Fibroblast of lung (primary cell): ENCODE data around the gene SON. TPM values are rescaled to one million over a fixed set of nuclear protein-coding genes. Genes with fewer than 3 reads are reported as not detected.
A peak's percentile ranks its signal among the peaks of the same experiment; 100 is the strongest.
"Not testable (repeated sequence)": the region's sequence is repeated elsewhere in the genome, so short reads cannot be mapped to it uniquely, and the experiment has no call there.

Experiments
- DNase-seq, 2 donors: peaks; one replicate each; pipeline versions ENCODE4 v3.0.0 to v3.0.0-alpha.2; 2010; ENCODE audit warnings: low read depth in 2 of 2
- H2AFZ ChIP-seq: 2 replicates; pipeline ENCODE4 v1.5.1; 2012; ENCODE audit warnings: low read length, control low read depth, inconsistent platforms
- H3K27ac ChIP-seq: 2 replicates; pipeline ENCODE4 v1.5.1; 2011; ENCODE audit warnings: low read length, control low read depth; ENCODE audit not compliant: insufficient read depth
- H3K27me3 ChIP-seq: 2 replicates; pipeline ENCODE4 v1.5.1; 2011; ENCODE audit warnings: mild to moderate bottlenecking, low read length; ENCODE audit not compliant: control insufficient read depth, insufficient read depth
- H3K36me3 ChIP-seq: 2 replicates; pipeline ENCODE4 v1.5.1; 2011; ENCODE audit warnings: low read length; ENCODE audit not compliant: control insufficient read depth, insufficient read depth
- H3K4me1 ChIP-seq: 2 replicates; pipeline ENCODE4 v1.5.1; 2011; ENCODE audit warnings: low read length; ENCODE audit not compliant: control insufficient read depth, insufficient read depth; ENCODE audit errors: extremely low read depth
- H3K4me2 ChIP-seq: 2 replicates; pipeline ENCODE4 v1.5.1; 2011; ENCODE audit warnings: low read length, control low read depth; ENCODE audit not compliant: insufficient read depth; ENCODE audit errors: extremely low read depth
- H3K4me3 ChIP-seq, 4 experiments: fragments of 200-600 bp in 1 of 4; sonication (generic) in 1 of 4; replicated peaks in 1 of 4; 2 replicates each; pipeline ENCODE4 v1.5.1; 2011 to 2016; ENCODE audit warnings: low read length in 4 of 4, low read depth in 3 of 4, mild to moderate bottlenecking in 3 of 4, control low read depth in 2 of 4, inconsistent platforms in 1 of 4, mixed read lengths in 1 of 4; ENCODE audit not compliant: insufficient read depth in 1 of 4; ENCODE audit errors: control extremely low read depth in 1 of 4
- H3K79me2 ChIP-seq: 2 replicates; pipeline ENCODE4 v1.5.1; 2012; ENCODE audit warnings: mild to moderate bottlenecking, low read length, inconsistent platforms; ENCODE audit not compliant: control insufficient read depth, insufficient read depth
- H3K9ac ChIP-seq: 2 replicates; pipeline ENCODE4 v1.5.1; 2011; ENCODE audit warnings: mild to moderate bottlenecking, low read length, control low read depth; ENCODE audit not compliant: insufficient read depth
- H3K9me3 ChIP-seq: 2 replicates; pipeline ENCODE4 v1.5.1; 2012; ENCODE audit warnings: low read depth, low read length; ENCODE audit not compliant: control insufficient read depth, insufficient read depth
- H4K20me1 ChIP-seq: 2 replicates; pipeline ENCODE4 v1.5.1; 2011; ENCODE audit warnings: low read length; ENCODE audit not compliant: control insufficient read depth, insufficient read depth; ENCODE audit errors: extremely low read depth
- EZH2 ChIP-seq: IDR thresholded peaks from 2 replicates; pipeline ENCODE4 v1.5.1; 2012; ENCODE audit warnings: low read length, control low read depth, mild to moderate bottlenecking; ENCODE audit errors: missing control alignments
- polyA plus RNA-seq, 2 donors: library from polyadenylated mRNA; depleted of rRNA in 1 of 2; stranded (reverse) in 1 of 2; unstranded in 1 of 2; fragments of >200 nt; gene quantifications; 2 replicates each; pipeline ENCODE4 v1.2.1, GENCODE V29; 2011 to 2012; ENCODE audit warnings: missing spikeins in 1 of 2
- total RNA-seq: library from RNA; depleted of rRNA; stranded (reverse); fragments of >200 nt; gene quantifications from 2 replicates; pipeline ENCODE4 v1.2.1, GENCODE V29; 2014
- TF ChIP-seq, protein P1 (sequence below), 2 donors: IDR thresholded peaks in 1 of 2; conservative IDR thresholded peaks in 1 of 2; 1 replicate in 1 of 2; 2 replicates in 1 of 2; pipeline ENCODE4 v1.5.1; 2011 to 2012; ENCODE audit warnings: low read length in 2 of 2, control low read depth in 1 of 2, inconsistent platforms in 1 of 2, low read depth in 1 of 2, mild to moderate bottlenecking in 1 of 2

The SON gene
- total and polyA plus RNA-seq, 2 donors (not counting 1 experiment from before 2014, with no cell fraction given) = 85.0 to 131 TPM

DNA sequence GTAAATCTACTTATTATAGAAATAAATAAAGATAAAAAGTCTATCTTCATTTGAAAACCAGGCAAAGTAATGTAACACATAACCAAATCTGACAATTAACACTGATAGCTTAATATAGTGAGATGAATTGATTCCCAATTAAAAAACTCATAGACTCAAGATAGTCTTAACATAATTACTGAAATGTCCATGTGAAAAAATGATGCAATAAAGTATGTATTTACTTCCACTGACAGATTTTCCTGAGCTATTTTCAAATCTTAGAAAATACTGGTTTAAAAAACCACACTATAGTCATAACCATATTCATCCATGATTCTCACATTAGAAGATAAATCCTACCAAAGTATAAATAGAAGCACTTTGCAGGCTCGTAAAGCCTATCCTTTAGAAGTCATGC lies 55.2 kb downstream of the SON start:
- Histone ChIP-seq H3K79me2 (no peaks in the 10 kb centered on the region), H4K20me1 (no peaks in the 10 kb centered on the region), H3K36me3 (peaks cover 4% of the 10 kb centered on the region), H2AFZ (no peak overlapping the region), H3K4me1 (no peaks in the 10 kb centered on the region), H3K9me3 (no peaks in the 10 kb centered on the region), H3K27me3 (no peaks in the 10 kb centered on the region), H3K4me3 (no peak overlapping the region), H3K9ac (no peak overlapping the region), H3K27ac (no peak overlapping the region), H3K4me2 (no peak overlapping the region)
- DNase-seq = no peak
- TF ChIP-seq EZH2 = no peak

DNA sequence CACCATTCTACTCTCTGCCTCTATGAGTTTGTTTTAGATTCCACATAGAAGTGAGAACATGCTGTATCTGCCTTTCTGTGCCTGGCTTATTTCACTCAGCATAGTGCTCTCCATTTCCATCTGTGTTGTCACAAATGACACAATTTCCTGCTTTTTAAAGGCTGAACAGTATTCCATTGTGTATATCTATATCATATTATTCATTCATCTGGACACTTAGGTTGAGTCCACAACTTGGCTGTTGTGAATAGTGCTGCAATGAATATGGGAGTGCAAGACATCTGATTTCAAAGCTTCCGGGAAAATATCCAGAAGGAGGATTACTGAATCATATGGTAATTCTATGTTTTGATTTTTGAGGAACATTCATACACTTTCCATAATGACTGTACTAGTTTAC lies 65.7 kb downstream of the SON start:
- TF ChIP-seq, protein P1, sequence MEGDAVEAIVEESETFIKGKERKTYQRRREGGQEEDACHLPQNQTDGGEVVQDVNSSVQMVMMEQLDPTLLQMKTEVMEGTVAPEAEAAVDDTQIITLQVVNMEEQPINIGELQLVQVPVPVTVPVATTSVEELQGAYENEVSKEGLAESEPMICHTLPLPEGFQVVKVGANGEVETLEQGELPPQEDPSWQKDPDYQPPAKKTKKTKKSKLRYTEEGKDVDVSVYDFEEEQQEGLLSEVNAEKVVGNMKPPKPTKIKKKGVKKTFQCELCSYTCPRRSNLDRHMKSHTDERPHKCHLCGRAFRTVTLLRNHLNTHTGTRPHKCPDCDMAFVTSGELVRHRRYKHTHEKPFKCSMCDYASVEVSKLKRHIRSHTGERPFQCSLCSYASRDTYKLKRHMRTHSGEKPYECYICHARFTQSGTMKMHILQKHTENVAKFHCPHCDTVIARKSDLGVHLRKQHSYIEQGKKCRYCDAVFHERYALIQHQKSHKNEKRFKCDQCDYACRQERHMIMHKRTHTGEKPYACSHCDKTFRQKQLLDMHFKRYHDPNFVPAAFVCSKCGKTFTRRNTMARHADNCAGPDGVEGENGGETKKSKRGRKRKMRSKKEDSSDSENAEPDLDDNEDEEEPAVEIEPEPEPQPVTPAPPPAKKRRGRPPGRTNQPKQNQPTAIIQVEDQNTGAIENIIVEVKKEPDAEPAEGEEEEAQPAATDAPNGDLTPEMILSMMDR (conservative IDR thresholded peaks at IDR 0.05 in 1 of 2, IDR thresholded peaks at IDR 0.05 in 1 of 2; ENCODE audit: low read depth in 1 of 2, low read length in 2 of 2) = no peak
- Histone ChIP-seq H3K4me2 (no peak overlapping the region), H3K36me3 (no peaks in the 10 kb centered on the region), H3K4me1 (no peaks in the 10 kb centered on the region), H3K9me3 (no peaks in the 10 kb centered on the region), H4K20me1 (no peaks in the 10 kb centered on the region), H3K27ac (no peak overlapping the region), H2AFZ (no peak overlapping the region), H3K27me3 (no peaks in the 10 kb centered on the region), H3K4me3 (no peak overlapping the region), H3K79me2 (no peaks in the 10 kb centered on the region), H3K9ac (no peak overlapping the region)
- DNase-seq = peak; percentile 22 to 44

DNA sequence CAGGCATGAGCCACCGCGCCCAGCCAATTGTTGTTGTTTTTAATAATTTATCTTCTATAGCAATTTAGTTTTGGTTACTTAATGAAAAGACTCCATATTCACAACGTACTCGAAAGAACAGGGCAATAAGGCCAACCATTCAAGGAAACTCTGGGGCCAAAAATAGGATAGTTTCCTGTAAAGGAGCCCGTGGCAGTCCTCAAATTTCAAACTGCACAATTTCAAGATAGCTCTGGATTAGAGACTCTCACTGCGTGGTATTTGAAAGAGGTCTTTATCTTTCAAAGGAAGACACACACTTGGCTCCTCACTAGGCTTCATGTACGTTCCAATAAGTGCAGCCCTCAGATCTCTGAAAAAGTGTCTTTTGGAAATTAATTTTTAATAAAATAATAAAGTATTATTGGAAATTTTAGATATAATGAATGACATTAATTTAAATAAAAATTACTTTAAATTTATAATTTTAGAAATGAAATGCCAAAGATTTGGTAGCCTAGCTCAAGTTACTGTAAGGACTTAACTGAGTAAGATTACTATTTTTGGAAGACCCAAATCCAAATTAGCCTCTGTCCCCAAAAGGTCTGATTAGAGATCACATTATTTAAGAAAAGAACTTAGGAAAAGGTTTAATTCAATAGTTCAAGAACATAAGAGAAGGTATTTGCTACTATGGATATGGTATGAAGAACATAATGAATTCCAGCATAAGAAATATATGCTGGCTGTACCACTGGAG lies 68.3 kb downstream of the SON start:
- Histone ChIP-seq H3K9ac (no peak overlapping the region), H3K4me2 (no peak overlapping the region), H3K79me2 (no peaks in the 10 kb centered on the region), H3K9me3 (no peaks in the 10 kb centered on the region), H4K20me1 (no peaks in the 10 kb centered on the region), H2AFZ (no peak overlapping the region), H3K27ac (no peak overlapping the region), H3K27me3 (no peaks in the 10 kb centered on the region), H3K36me3 (no peaks in the 10 kb centered on the region), H3K4me1 (no peaks in the 10 kb centered on the region), H3K4me3 (no peak overlapping the region)
- TF ChIP-seq EZH2 = no peak
- TF ChIP-seq, protein P1 (conservative IDR thresholded peaks at IDR 0.05 in 1 of 2, IDR thresholded peaks at IDR 0.05 in 1 of 2; ENCODE audit: low read depth in 1 of 2, low read length in 2 of 2) = no peak
- no peak for DNase-seq

DNA sequence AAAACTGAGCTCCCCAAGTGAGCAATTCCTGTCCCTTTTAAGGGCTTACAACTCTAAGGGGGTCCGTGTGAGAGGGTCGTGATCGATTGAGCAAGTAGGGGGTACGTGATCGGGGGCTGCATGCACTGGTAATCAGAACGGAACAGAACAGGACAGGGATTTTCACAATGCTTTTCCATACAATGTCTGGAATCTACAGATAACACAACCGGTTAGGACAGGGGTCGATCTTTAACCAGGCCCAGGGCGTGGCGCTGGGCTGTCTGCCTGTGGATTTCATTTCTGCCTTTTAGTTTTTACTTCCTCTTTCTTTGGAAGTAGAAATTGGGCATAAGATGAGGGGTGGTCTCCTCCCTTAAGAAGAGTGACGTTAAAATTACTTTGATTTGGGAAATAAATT lies 74.7 kb downstream of the SON start:
- H3K4me1 ChIP-seq, H3K4me3 ChIP-seq, H4K20me1 ChIP-seq, H2AFZ ChIP-seq, H3K9ac ChIP-seq, H3K79me2 ChIP-seq, H3K4me2 ChIP-seq, H3K9me3 ChIP-seq, H3K27me3 ChIP-seq, H3K27ac ChIP-seq, H3K36me3 ChIP-seq, DNase-seq: not testable (repeated sequence)
